ENCODE data around the gene GGPS1.

GGPS1 gene

GRCh38 chr1:235286667-235287066, 41.7 kb upstream of the GGPS1 start:
- TF ChIP-seq MAX (IDR thresholded peaks at IDR 0.05; ENCODE audit: low read depth, low read length), result no peak
- no peak for TF ChIP-seq POLR2A (IDR thresholded peaks at IDR 0.05; ENCODE audit: extremely low read depth, insufficient read length)
- TF ChIP-seq CTCF (IDR thresholded peaks at IDR 0.05; ENCODE audit: low read depth, low read length), result no peak
- TF ChIP-seq MYC (IDR thresholded peaks at IDR 0.05; ENCODE audit: low read depth, low read length), result no peak
- DNase-seq (ENCODE audit: low read depth), result no peak
- no peak overlapping the region for H3K4me3 ChIP-seq (ENCODE audit: low read depth, low read length)

GRCh38 chr1:235287208-235287882, 41.0 kb upstream of the GGPS1 start:
- no peak for DNase-seq (ENCODE audit: low read depth)
- H3K4me3 ChIP-seq (ENCODE audit: low read depth, low read length), result no peak overlapping the region
- no peak for TF ChIP-seq MYC (IDR thresholded peaks at IDR 0.05; ENCODE audit: low read depth, low read length)
- TF ChIP-seq POLR2A (IDR thresholded peaks at IDR 0.05; ENCODE audit: extremely low read depth, insufficient read length), result no peak
- TF ChIP-seq MAX (IDR thresholded peaks at IDR 0.05; ENCODE audit: low read depth, low read length), result no peak
- TF ChIP-seq CTCF (IDR thresholded peaks at IDR 0.05; ENCODE audit: low read depth, low read length), result no peak

GRCh38 chr1:235289859-235290739, 38.3 kb upstream of the GGPS1 start:
- no peak overlapping the region for H3K4me3 ChIP-seq (ENCODE audit: low read depth, low read length)
- no peak for TF ChIP-seq MAX (IDR thresholded peaks at IDR 0.05; ENCODE audit: low read depth, low read length)
- no peak for TF ChIP-seq POLR2A (IDR thresholded peaks at IDR 0.05; ENCODE audit: extremely low read depth, insufficient read length)
- TF ChIP-seq MYC (IDR thresholded peaks at IDR 0.05; ENCODE audit: low read depth, low read length), result no peak
- no peak for TF ChIP-seq CTCF (IDR thresholded peaks at IDR 0.05; ENCODE audit: low read depth, low read length)

GRCh38 chr1:235290740-235291502, 37.4 kb upstream of the GGPS1 start:
- TF ChIP-seq MYC (IDR thresholded peaks at IDR 0.05; ENCODE audit: low read depth, low read length), result no peak
- no peak for TF ChIP-seq MAX (IDR thresholded peaks at IDR 0.05; ENCODE audit: low read depth, low read length)
- no peak for TF ChIP-seq POLR2A (IDR thresholded peaks at IDR 0.05; ENCODE audit: extremely low read depth, insufficient read length)
- TF ChIP-seq CTCF (IDR thresholded peaks at IDR 0.05; ENCODE audit: low read depth, low read length), result no peak
- no peak for DNase-seq (ENCODE audit: low read depth)
- H3K4me3 ChIP-seq (ENCODE audit: low read depth, low read length), result no peak overlapping the region

More at GRCh38 chr1:235289859-235290739, 38.3 kb upstream of the GGPS1 start:
- no peak for DNase-seq (ENCODE audit: low read depth)

GRCh38 chr1:235291599-235292091, 36.7 kb upstream of the GGPS1 start:
- no peak for DNase-seq (ENCODE audit: low read depth)
- TF ChIP-seq POLR2A (IDR thresholded peaks at IDR 0.05; ENCODE audit: extremely low read depth, insufficient read length) (no peak), MYC (IDR thresholded peaks at IDR 0.05; ENCODE audit: low read depth, low read length) (no peak), CTCF (IDR thresholded peaks at IDR 0.05; ENCODE audit: low read depth, low read length) (no peak), MAX (IDR thresholded peaks at IDR 0.05; ENCODE audit: low read depth, low read length) (no peak)
- H3K4me3 ChIP-seq (ENCODE audit: low read depth, low read length), result no peak overlapping the region
